HG03575 (cell line): Measurements from ENCODE around the gene DNAJC10.

Source experiments
- ATAC-seq: cut with Tn5 transposase; IDR thresholded peaks from one replicate; pipeline ENCODE4 v1.9.1; 2021; ENCODE audit not compliant: unreplicated experiment, insufficient number of reproducible peaks, low FRiP score; ENCODE audit errors: extremely low read depth

DNAJC10 gene

DNA sequence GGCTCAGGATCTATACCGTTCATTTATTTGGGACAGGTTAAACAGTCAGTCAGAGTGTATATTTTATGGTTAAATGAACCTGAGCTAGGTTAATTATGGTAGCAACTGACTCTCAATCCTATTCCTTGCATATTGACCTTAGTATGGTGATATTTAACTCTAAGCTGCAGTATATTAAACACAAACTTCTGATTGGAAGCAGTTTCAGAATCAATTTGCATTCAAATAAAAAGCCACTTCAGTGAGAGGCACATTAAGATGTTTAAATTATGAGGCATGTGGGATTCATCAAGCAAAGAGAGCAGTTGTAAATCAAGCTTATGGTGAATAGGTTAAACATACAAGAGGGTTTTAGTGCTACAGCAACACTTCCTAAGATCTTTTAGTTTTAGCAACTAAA is 110.0 kb downstream of the DNAJC10 start:
- ATAC-seq = no peak

DNA sequence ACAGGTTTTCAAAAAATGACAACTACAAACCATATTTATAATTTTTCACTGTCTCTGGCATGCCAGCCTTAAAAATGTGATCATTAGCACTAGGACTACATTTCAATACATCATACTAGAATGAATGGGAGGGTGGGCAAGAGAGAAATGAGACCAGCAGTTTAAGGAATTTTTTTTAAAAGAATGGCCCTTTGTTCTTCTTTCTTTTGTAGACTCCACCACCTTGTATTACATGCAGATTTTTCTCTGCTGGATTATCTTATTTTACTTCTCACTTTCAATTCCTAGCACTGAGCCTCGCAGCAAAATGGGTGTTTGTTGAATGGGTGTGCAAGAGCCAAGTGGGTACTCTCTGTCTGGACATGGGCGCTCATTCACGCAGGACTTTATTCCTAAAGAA is 110.4 kb downstream of the DNAJC10 start:
- no peak for ATAC-seq

DNA sequence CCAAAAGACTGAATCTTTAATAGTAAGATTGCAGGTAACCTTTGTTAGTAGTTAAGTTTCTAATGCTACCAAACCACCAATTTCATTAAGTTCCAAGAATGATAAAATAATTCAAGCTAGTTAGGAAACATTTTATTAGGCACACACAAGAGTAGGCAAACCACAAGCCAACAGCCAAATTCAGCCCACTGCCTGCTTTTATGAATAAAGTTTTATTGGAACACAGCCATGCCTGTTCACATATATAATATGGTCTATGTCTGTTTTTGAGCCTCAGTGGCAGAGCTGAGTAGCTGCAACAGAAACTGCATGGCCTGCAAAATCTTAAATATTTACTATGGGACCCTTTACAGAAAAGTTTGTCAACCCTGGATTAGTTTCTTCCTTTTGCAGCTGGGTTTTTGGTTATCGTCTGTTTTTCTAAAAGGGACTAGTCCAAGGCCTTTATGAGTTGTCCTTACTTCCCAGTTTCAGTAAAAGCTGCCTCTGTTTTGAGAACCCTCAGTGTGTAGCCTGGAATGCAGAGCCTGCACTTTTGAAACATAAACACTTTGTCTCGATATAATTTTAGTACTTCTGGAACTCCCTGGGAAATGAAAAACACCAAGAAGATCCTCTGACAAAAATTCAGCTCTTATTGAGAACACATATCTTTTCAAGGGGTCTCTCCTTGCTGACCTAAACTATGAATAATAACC is 111.3 kb downstream of the DNAJC10 start:
- ATAC-seq = no peak

DNA sequence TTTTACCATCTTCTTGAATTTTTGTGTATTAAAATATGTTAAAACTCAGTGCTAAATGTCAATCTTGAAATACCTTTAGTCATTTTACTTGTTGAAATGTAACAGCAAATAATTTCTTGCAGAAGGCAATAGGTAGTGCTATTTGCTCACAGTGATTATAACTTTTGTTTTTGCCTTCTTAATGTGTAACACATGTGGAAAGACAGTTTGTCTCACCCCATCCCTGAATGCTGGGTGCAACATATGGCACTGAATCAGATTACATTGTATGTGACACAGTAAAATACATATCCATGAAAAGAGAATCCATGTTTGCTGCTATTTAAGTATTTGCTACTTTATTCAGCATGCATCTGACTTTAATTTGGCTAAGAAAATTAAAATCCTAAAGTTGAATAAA is 115.0 kb downstream of the DNAJC10 start:
- ATAC-seq = no peak

DNA sequence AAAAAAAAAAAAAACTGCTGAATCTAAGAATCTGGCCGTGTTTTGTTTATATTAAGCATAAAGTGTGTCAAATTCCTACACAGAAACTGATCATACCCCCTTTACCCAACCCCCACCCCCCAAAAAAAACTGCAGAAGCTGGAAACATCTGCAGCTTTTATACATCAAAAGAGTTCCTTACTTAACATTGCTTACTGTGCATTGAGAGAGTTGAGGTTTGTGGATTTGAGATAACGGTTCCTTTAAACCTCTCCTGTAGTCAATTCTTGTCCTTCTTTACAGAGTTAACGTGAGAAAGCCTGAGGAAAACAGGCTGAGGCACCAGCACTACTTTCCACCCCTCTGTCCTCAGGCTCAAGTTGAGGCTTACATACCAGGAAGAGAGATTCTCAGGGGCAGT is 115.9 kb downstream of the DNAJC10 start:
- no peak for ATAC-seq

DNA sequence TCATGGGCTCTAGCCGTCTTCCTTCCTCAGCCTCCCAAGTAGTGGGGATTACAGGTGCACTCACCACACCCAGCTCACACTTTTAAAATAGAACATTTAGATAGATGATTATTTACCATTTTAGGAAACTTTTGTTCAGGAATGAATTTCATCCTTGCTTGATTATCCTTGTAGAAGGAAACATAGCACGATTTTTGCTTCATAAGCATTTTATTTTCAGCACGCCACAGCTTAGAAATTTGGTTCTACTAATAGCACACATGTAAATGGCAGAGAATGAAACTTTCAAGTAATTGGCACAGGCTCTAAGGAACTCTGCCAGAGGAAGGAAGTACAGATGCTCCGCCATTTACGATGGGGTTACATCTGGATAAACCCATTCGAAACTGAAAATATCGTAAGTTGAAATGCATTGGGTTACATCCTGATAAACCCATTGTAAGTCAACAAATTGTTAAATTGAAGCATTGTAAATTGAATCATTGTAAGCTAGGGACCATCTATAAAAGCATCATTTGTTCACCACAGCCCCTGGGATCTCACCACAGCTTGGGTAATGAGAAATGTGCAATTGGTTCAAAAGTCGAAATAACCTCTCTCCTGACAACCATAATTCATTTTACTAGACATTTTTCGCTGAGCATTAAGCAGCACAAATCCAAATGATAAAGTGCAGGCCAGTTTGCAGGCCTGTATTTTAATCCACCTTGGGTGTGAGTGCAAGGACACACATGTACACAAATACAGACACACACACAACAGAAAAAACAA is 117.2 kb downstream of the DNAJC10 start:
- no peak for ATAC-seq

DNA sequence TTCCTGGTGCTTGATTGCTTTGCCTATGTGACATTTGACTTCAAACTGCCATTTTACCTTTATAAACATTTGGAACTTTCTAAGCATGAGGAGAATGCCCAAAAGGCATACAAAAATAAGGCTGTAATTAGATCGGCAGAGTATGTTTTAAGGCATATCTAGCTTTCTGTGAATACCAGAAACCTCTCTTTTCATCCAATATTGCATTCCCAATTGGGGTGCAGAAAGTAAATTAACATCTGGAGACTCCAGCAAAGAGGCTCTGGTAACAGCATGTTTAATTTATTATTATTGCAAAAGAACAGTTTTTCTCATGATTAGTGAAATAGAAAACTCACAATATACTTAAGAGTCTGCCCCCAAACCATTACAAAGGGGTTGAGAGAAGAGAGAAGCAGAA is 118.2 kb downstream of the DNAJC10 start:
- no peak for ATAC-seq

DNA sequence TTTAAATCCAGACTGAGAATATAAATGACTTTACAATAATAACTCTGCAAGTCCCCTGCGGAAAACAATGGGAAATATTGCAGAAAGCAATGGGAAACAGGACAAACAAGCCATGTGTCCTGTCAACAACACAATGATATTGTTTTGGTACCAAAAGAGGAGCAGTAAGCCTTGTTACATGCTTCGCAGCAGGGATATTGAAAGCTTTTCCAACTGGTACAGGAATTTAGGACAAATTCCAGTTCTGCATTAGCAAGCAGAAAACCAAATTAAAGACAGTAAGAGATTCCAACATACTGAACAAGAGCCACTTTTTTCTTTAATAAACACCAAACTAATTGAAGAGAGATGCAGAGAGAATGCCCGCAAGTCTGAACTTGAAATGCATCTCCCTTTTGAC is 120.4 kb downstream of the DNAJC10 start:
- no peak for ATAC-seq
